HG02943 (cell line): ENCODE measurements around the gene C1orf198.

Experiments
- ATAC-seq: cut with Tn5 transposase; IDR thresholded peaks from one replicate; pipeline ENCODE4 v1.9.1; 2021; ENCODE audit warnings: mild to moderate bottlenecking, low read depth, moderate library complexity; ENCODE audit not compliant: unreplicated experiment

C1orf198 gene

GRCh38 chr1:230839173-230839572 is 29.1 kb downstream of the C1orf198 start:
- no peak for ATAC-seq

GRCh38 chr1:230836793-230837192 is 31.5 kb downstream of the C1orf198 start:
- no peak for ATAC-seq

- no peak for ATAC-seq
Measured at GRCh38 chr1:230836347-230836746, 32.0 kb downstream of the C1orf198 start.

GRCh38 chr1:230834292-230834691 is 34.0 kb downstream of the C1orf198 start:
- ATAC-seq: no peak

DNA sequence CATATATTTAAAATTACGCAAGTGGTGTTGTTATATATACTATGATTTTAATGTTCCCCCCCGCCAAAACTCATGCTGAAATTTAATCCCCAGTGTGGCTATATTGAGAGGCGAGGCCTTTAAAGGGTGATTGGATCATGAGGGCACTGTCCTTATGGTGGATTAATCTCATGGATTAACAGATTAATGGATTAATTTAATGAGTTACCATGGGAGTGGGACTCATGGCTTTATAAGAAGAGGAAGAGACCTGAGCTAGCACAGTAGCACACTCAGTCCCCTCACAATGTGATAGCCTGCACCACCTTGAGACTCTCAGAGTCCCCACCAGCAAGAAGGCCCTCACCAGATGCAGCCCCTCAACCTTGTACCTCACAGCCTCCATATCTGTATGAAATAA is 34.8 kb downstream of the C1orf198 start:
- ATAC-seq: no peak

GRCh38 chr1:230832476-230832875 is 35.8 kb downstream of the C1orf198 start:
- no peak for ATAC-seq

- no peak for ATAC-seq
Measured at GRCh38 chr1:230831771-230832170, 36.5 kb downstream of the C1orf198 start.

DNA sequence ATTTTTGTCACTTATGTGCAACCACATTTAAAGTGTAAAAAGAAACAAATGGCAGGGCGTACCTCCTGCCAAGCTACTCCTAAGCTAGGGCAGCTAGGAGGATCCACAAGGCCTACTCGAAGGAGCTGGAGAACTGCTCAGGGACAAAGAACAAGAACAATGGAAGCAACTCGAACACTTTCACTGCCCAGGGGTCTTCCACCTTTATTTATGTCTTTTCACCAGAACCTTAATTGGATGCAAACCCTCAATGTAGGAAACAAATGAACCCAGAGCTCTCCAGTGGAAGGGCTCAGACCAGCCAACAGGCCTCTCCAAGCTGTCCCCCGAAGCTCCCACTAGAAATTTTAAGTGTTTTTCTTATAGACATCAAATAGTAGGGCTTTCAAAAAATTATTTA is 39.9 kb downstream of the C1orf198 start:
- no peak for ATAC-seq

DNA sequence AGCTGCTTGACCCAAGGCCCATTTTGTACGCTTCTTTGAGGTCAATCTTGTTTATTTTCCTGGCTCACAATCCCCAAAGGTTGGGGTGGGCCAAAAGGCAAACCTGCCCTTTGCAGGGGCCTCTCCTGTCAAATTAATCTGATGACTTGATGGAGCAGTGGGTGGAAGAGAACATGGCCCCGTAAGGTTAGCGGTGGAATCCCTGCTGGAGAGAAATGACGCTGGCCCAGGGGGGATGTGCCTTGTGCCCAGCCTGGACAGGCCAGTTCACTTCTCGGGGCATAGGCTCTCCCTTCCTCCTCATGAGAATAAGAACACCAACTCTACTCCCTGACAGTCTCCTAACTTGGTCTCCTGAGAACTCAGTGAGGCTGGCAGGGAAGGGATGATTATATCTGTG is 40.5 kb downstream of the C1orf198 start:
- no peak for ATAC-seq

- no peak for ATAC-seq
Measured at GRCh38 chr1:230827081-230827681, 41.1 kb downstream of the C1orf198 start.

- no peak for ATAC-seq
Measured at GRCh38 chr1:230826166-230826875, 42.0 kb downstream of the C1orf198 start.

DNA sequence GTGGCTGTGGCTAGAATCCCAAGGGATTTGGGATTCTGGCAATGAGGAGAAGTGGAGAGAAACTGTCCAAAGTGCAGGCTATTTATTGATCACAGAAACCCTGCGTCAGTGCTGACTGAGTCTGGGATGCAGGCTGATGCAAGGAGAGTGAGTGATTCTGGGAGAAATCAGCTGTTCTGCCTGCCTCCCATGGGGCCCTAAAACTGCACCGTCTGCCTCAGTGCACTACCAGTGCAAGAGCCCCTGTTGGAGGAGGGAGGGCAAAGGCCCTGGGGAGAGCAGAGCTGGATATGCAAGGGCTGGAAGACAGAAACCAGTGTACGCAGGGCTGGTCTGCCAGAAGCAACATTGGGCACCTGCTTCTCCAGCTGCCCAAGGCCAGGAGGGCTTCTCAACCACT is 42.6 kb downstream of the C1orf198 start:
- ATAC-seq: no peak

DNA sequence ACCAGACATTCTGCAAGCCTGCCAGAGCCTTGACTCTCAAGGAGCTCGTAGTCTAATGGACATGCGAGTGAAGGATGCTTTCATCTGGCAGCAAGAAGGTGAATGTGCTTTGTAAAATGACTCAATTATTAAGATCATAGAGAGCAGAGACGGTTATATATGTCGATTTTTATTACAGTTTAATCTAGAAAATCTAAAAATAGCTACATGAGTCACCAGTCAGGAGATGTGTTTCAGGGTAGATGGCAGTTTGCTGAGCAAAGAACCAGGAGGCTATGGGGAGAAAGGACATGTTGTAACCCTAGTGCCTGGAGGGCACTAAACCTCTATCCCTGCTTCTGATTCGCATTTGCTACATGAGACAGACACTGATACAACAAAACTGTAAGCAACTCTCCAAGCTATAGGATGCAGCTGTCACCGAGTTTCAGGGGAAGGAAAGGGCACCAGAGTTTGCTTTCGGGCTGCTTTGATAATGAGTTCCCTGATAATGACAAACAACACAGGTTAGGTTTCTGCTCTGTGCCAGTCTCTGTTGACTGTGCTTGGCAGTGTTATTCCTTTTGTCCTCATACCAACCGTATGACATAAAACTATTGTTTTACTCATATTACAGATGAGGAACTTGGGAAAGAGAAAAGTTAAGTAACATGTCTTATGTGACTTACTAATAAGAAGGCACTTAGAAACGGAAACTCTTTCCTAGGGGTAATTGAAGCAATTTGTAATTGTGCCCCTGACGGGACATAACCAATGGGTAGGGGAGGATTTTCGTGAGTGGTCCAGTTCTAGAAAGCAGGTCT is 43.2 kb downstream of the C1orf198 start:
- ATAC-seq: no peak

GRCh38 chr1:230824551-230824918 is 43.8 kb downstream of the C1orf198 start:
- no peak for ATAC-seq

GRCh38 chr1:230823931-230824381 is 44.4 kb downstream of the C1orf198 start:
- ATAC-seq: no peak

DNA sequence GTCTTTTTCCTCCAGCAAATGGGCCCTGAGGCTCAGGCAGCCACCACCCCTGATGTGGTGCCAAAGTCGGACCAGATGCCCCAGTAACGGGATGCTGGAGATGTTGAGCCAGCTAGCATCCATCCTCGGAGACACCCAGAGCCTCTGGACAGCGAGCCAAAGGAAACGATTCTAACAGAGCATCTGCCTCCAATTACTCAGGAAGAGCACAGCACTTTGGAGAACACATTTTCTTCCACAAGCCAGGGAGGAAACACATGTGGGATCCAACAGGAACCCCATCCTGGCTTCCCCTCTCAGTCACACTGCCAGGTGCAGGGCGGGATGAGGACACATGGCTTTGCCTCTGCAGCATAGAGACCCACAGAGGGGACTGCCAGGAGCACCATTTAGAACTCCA is 44.9 kb downstream of the C1orf198 start:
- no peak for ATAC-seq

DNA sequence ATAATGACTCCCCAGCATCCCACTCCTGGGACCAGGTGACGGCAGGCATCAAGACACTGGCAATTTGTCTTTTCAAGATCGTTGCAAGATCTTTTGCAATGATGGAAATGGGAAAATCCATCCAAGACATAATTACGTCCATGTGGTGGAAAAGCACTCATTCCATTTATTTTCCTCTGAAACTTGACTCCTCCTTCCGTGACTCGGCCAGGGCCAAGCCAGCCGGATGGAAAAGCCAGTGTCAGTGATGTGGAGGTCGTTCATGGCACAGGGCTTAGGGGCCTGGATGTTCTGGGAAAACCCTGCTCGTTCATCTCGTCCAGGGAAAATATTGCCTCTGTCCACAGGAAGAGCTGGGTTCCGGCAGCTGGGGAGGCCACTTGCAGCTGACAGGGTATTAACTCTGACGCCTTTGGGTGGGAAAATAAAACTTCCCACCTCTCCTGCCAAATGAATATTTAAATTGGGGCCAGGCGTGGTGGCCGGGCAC is 46.2 kb downstream of the C1orf198 start:
- no peak for ATAC-seq

DNA sequence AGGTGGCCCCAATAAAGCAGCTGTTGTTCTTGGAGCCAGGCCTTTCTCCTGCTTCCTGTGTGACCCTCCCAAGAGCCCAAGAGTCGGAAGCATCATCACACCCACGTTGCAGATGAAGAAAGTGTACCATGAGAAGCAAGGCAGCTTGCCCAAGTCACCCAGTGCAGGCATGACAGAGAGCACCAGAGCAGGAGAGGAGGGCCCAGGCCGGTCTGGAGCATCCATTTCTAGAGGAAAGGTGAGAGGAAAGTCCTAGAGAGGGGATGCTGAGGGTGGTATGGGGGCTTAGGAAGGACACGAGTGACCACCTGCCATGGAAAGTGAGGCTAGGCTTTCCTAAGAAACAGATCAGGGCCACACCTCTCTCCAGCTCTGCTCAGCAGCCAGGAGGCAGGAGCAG is 47.0 kb downstream of the C1orf198 start:
- ATAC-seq: no peak

DNA sequence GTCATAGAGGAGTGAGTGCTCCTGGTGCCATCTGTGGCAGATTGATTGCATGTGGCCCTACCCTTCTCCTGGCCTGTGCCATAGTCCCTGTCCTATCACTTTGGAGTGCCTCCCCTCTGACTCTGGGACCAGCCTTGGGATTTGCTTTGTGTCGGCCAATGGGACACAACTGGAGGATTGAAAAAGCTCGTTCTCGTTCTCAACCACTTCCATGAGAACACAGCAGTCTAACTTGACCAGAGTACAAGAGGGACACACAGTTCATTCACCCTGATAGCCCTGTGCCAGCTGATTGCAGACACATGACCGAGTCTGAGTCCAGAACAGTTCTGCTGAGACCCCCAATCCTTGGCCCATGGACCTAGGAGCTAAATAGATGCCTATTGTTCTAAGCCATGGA is 47.8 kb downstream of the C1orf198 start:
- ATAC-seq: no peak

GRCh38 chr1:230819976-230820375 is 48.3 kb downstream of the C1orf198 start:
- no peak for ATAC-seq

GRCh38 chr1:230818901-230819300 is 49.4 kb downstream of the C1orf198 start:
- ATAC-seq: no peak
